ENCODE measurements around the gene SPAAR. TPM values are rescaled to one million over a fixed set of nuclear protein-coding genes. Genes with fewer than 3 reads are reported as not detected.
"Not testable (repeated sequence)": the region's sequence is repeated elsewhere in the genome, so short reads cannot be mapped to it uniquely, and the experiment has no call there.

SPAAR gene
- total RNA-seq, 2 experiments from 2014 or later = not detected

DNA sequence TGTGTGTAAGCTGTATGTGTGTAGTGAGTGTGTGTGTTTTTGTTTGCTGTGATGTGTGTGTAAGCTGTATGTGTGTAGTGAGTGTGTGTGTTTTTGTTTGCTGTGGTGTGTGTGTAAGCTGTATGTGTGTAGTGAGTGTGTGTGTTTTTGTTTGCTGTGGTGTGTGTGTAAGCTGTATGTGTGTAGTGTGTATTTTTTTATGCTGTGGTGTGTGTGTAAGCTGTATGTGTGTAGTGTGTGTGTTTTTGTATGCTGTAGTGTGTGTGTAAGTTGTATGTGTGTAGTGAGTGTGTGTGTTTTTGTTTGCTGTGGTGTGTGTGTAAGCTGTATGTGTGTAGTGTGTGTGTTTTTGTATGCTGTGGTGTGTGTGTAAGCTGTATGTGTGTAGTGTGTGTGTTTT, 4.1 kb downstream of the SPAAR start:
- H3K9me3 Mint-ChIP-seq (ENCODE audit: insufficient read depth); H3K27me3 Mint-ChIP-seq (ENCODE audit: low read depth); ATAC-seq; H3K4me3 Mint-ChIP-seq; POLR2A ChIA-PET; H3K27ac Mint-ChIP-seq; CTCF ChIA-PET; H3K36me3 Mint-ChIP-seq (ENCODE audit: low read depth); DNase-seq: not testable (repeated sequence)
- H3K4me1 Mint-ChIP-seq (ENCODE audit: low read depth) = peaks cover 32% of the 10 kb centered on the region

DNA sequence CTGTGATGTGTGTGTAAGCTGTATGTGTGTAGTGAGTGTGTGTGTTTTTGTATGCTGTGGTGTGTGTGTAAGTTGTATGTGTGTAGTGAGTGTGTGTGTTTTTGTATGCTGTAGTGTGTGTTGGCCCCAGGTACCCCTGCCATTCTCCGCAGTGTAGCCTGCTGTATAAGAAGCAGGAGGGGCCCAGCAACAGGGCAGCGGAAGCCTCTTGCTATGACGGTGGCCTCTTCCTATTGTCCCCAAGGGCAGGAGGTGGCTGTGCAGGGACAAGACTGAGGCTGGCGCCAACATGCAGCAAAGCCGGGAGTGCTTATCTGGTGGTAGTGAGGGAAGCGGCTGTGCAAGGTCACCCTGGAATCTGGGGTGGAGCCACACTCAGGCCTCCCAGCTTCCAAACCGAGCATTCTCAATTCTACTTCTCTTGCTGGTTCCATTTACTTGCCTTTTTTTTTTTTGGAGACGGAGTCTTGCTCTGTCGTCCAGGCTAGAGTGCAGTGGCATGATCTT, 5.1 kb downstream of the SPAAR start:
- H3K4me1 Mint-ChIP-seq (ENCODE audit: low read depth) = peaks cover 24% of the 10 kb centered on the region
- no peaks in the 10 kb centered on the region for H3K9me3 Mint-ChIP-seq (ENCODE audit: insufficient read depth)
- no peak overlapping the region for H3K27ac Mint-ChIP-seq
- H3K4me3 Mint-ChIP-seq = no peak overlapping the region
- peak; percentile 58 for ATAC-seq
- DNase-seq = peak; percentile 50
- H3K27me3 Mint-ChIP-seq (ENCODE audit: low read depth) = no peaks in the 10 kb centered on the region
- CTCF ChIA-PET = no interaction called here
- POLR2A ChIA-PET = no interaction called here
- H3K36me3 Mint-ChIP-seq (ENCODE audit: low read depth) = no peaks in the 10 kb centered on the region

DNA sequence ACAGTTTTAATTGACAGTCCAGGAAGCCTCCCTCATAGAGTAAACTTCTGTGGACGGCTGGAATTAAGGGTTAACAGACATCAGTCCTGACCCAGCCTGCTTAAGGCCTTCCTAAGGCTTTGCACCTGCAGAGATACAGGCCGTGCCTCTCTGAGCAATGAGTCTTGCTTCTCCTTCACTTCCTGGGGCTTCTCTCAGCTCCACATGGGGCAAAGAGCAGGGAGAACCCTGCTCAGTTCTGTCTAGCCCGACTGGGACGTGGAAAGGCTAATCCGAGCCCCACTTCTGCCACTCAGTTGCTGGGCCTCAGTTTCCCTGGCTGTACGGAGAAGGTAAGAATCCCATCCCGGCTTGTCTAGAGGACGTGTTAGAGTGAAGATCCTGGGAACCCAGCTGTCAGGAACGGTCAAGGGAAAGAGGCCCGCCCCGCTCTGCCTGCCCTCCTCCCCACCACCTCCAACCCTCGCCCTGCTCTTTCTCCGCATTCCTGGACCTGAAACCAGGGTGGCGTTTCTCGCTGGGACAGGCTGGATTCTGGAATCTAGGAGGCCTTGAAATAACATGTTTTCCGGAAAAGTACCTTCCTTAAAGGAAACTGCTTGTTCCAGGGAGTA, 6.5 kb downstream of the SPAAR start:
- Mint-ChIP-seq H3K27ac (no peak overlapping the region), H3K4me3 (no peak overlapping the region), H3K9me3 (ENCODE audit: insufficient read depth) (no peaks in the 10 kb centered on the region), H3K4me1 (ENCODE audit: low read depth) (peaks cover 12% of the 10 kb centered on the region), H3K27me3 (ENCODE audit: low read depth) (no peaks in the 10 kb centered on the region), H3K36me3 (ENCODE audit: low read depth) (no peaks in the 10 kb centered on the region)
- DNase-seq (no peak), ATAC-seq (no peak)
- CTCF ChIA-PET = no interaction called here
- POLR2A ChIA-PET = no interaction called here

DNA sequence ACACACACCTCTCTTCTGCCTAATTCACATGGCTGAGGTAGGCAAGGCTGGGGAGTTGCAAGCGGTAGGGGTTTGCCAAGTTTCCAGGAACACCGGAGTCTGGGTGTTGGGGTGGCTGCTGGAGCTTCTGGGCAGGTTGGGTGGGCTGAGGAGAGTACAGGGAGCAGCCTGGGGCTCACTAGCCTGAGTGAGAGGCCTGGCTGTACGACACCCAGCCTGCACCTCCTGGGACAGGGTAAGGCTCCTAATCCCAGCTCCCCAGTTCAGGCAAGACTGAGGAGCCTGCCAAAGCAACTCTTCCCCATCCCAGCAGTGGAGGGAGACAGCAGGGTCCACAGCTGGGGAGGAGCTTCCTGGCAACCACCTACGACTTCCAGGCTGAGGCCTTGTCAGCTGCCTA, 8.0 kb downstream of the SPAAR start:
- Mint-ChIP-seq H3K27ac (no peak overlapping the region), H3K9me3 (ENCODE audit: insufficient read depth) (no peaks in the 10 kb centered on the region), H3K4me3 (no peak overlapping the region), H3K4me1 (ENCODE audit: low read depth) (no peaks in the 10 kb centered on the region), H3K27me3 (ENCODE audit: low read depth) (no peaks in the 10 kb centered on the region), H3K36me3 (ENCODE audit: low read depth) (no peaks in the 10 kb centered on the region)
- DNase-seq (no peak), ATAC-seq (no peak)
- POLR2A ChIA-PET = interaction anchor here (0.6 kb wide), 1 partner anchor 1717 kb away, joined by 3 read pairs; no protein-coding TSS in a partner anchor
- CTCF ChIA-PET = interaction anchor here (1.2 to 1.4 kb wide), 2 partner anchors 14 to 28 kb away, joined by 3 to 4 read pairs; no protein-coding TSS in a partner anchor

DNA sequence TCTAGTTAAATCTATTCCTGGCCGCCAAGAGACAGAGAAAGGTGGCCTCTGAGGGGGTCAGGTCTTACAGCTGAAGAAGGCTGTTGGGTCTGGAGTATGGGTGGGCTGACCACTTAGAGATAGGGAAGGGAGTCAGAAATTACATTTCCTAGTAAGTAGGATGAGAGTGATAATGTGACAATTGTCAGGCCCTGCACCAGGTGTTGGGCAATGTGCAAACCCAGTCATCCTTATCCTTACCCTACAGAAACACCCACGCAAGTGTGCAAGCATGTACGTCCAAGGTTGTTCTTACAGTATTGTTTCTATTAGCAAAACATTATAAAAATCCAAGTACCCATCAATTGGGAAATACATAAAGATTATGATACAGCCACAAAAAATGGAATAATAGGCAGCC, 9.5 kb downstream of the SPAAR start:
- H3K36me3 Mint-ChIP-seq (ENCODE audit: low read depth) = no peaks in the 10 kb centered on the region
- no peaks in the 10 kb centered on the region for H3K9me3 Mint-ChIP-seq (ENCODE audit: insufficient read depth)
- no peak overlapping the region for H3K27ac Mint-ChIP-seq
- ChIA-PET CTCF (interaction anchor here (1.4 to 1.8 kb wide), 2 partner anchors 15 to 16 kb away, joined by 4 to 7 read pairs; no protein-coding TSS in a partner anchor), POLR2A (no interaction called here)
- DNase-seq (no peak), ATAC-seq (no peak)
- H3K27me3 Mint-ChIP-seq (ENCODE audit: low read depth) = peaks cover 3% of the 10 kb centered on the region
- no peak overlapping the region for H3K4me3 Mint-ChIP-seq
- no peaks in the 10 kb centered on the region for H3K4me1 Mint-ChIP-seq (ENCODE audit: low read depth)

DNA sequence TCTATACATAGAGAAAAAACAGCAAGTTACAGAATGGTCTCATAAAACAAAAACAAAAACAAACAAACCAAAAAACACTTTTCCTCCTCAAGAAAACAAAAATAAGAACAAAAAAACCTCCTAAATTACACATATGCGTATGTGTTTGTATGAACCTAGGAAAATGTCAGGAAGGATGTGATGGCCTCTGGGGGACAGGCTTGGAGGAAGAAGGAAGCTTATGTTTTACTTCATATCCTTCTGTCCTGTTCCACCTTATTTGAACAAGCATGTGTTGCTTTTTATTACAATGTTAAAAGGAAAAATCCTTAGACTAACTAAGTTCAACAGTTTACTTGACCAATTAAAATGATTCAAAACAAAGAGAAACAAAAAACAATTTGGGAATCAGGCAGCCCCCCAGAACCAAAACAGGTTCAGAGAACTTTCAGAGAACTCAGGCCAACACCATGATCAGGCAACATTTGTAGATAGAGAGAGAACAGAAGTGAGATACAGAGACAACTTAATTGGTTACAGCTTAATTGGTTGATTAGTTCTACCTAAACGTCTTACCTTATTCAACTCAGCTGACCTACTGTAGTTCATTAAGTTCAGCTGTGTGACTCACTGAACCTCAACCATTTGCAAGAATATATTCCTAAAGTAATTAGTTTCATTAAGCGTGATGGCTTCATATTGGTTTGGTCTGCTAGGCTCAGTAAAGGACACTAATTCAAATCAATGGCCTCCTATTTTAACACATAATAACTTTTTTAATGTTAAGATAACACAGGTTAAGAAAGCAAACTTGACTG, 10.1 kb downstream of the SPAAR start:
- Mint-ChIP-seq H3K27ac (no peak overlapping the region), H3K4me1 (ENCODE audit: low read depth) (no peaks in the 10 kb centered on the region), H3K9me3 (ENCODE audit: insufficient read depth) (no peaks in the 10 kb centered on the region), H3K4me3 (no peak overlapping the region), H3K36me3 (ENCODE audit: low read depth) (no peaks in the 10 kb centered on the region), H3K27me3 (ENCODE audit: low read depth) (peaks cover 3% of the 10 kb centered on the region)
- ATAC-seq = no peak
- POLR2A ChIA-PET = no interaction called here
- CTCF ChIA-PET = interaction anchor here (1.6 to 3.1 kb wide), 3 partner anchors 9 to 35 kb away, joined by 3 to 13 read pairs (median 7); no protein-coding TSS in a partner anchor
- DNase-seq = no peak

DNA sequence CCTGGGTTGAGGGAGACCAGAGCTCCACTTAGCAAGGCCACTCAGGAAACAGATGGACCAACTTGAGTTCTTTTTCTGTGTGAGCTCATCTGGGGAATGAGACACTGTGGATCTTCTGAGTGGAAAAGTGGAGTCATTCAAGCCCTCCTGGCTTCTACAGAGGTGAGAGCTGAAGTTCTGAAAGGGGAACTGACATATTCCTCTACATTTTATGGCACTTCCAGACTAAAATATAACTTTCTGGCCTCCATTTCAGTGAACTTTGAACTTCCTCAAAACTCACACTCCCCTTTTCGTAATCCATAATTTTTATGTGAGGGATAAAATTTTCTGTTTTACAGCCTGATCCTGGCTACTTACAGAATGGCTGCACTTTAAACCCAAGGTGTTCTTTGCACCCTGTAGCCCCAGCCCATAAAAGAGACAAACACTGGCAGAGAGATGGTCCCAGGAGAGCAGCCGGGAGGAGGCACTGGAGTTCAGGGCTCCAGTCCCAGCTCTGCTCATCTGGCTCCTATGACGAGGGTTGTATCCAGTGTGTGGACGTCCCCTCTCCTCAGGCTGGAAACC, 10.8 kb downstream of the SPAAR start:
- peaks cover 3% of the 10 kb centered on the region for H3K27me3 Mint-ChIP-seq (ENCODE audit: low read depth)
- POLR2A ChIA-PET = no interaction called here
- H3K4me1 Mint-ChIP-seq (ENCODE audit: low read depth) = no peaks in the 10 kb centered on the region
- H3K4me3 Mint-ChIP-seq = no peak overlapping the region
- DNase-seq (no peak), ATAC-seq (no peak)
- H3K36me3 Mint-ChIP-seq (ENCODE audit: low read depth) = no peaks in the 10 kb centered on the region
- CTCF ChIA-PET = interaction anchor here (1.0 to 3.1 kb wide), 5 partner anchors 9 to 38 kb away, joined by 3 to 13 read pairs (median 3); no protein-coding TSS in a partner anchor
- no peak overlapping the region for H3K27ac Mint-ChIP-seq
- no peaks in the 10 kb centered on the region for H3K9me3 Mint-ChIP-seq (ENCODE audit: insufficient read depth)

DNA sequence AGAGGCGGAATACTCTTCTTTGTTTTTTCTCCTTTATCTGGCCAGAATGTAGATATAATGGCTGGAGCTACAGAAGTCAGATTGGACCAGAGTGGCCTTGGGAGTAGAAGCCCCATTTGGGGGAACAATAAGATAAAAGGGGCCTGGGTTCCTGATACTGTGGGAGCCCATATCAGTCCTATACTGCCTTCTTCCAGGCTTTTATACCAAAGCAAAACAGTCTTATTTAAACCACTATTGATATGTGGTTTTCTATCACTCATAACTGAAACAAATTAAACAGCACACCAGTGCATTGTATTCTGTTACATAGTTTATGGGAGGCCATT, 14.3 kb downstream of the SPAAR start:
- POLR2A ChIA-PET = no interaction called here
- Mint-ChIP-seq H3K36me3 (ENCODE audit: low read depth) (no peaks in the 10 kb centered on the region), H3K9me3 (ENCODE audit: insufficient read depth) (no peaks in the 10 kb centered on the region), H3K4me3 (no peak overlapping the region), H3K4me1 (ENCODE audit: low read depth) (no peaks in the 10 kb centered on the region), H3K27ac (no peak overlapping the region), H3K27me3 (ENCODE audit: low read depth) (peaks cover 6% of the 10 kb centered on the region)
- CTCF ChIA-PET = interaction anchor here (1.2 to 3.4 kb wide), 3 partner anchors 20 to 31 kb away, joined by 6 to 10 read pairs (median 7); no protein-coding TSS in a partner anchor
- DNase-seq (no peak), ATAC-seq (no peak)

DNA sequence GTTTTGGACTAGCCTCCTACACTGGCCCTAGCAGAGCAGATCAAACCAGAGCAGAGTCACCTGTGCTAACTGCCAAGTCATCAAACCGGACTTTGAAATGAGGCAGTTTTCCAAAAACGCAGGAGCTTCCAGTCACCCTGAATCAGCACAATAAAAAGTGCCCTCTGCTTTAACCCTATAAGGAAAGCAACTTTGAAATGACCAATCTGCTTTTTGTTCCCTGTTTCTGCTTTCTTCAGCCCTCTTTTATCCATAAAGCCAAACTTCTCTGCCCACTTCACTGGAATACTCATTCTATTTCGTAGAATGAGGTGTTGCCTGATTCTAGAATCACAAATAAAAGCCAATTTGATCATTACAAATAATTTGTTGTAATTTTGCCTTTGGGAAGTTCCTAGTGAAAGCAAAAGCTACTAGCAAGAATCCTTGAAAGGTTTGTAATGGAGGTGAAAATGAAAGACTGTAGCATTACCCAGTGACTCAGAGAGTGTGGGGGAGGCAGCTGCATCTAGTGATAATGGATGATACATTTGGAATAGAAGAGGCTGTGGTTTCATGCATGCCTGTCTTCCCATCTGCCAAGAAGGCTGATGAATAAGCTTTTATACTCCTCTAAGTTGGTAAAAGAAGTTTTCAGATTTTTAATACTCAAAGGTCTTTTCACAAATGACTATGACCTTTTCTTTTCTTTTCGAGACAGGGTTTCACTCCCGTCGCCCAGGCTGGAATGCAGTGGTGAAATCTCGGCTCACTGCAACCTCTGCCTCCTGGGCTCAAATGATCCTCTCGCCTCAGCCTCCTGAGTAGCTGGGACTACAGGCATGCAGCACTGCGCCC, 14.9 kb downstream of the SPAAR start:
- DNase-seq (no peak), ATAC-seq (no peak)
- Mint-ChIP-seq H3K36me3 (ENCODE audit: low read depth) (no peaks in the 10 kb centered on the region), H3K27me3 (ENCODE audit: low read depth) (peaks cover 6% of the 10 kb centered on the region), H3K27ac (no peak overlapping the region), H3K9me3 (ENCODE audit: insufficient read depth) (no peaks in the 10 kb centered on the region), H3K4me1 (ENCODE audit: low read depth) (no peaks in the 10 kb centered on the region), H3K4me3 (no peak overlapping the region)
- POLR2A ChIA-PET = no interaction called here
- CTCF ChIA-PET = interaction anchor here (1.0 to 3.4 kb wide), 5 partner anchors 18 to 49 kb away, joined by 3 to 10 read pairs (median 6); no protein-coding TSS in a partner anchor

DNA sequence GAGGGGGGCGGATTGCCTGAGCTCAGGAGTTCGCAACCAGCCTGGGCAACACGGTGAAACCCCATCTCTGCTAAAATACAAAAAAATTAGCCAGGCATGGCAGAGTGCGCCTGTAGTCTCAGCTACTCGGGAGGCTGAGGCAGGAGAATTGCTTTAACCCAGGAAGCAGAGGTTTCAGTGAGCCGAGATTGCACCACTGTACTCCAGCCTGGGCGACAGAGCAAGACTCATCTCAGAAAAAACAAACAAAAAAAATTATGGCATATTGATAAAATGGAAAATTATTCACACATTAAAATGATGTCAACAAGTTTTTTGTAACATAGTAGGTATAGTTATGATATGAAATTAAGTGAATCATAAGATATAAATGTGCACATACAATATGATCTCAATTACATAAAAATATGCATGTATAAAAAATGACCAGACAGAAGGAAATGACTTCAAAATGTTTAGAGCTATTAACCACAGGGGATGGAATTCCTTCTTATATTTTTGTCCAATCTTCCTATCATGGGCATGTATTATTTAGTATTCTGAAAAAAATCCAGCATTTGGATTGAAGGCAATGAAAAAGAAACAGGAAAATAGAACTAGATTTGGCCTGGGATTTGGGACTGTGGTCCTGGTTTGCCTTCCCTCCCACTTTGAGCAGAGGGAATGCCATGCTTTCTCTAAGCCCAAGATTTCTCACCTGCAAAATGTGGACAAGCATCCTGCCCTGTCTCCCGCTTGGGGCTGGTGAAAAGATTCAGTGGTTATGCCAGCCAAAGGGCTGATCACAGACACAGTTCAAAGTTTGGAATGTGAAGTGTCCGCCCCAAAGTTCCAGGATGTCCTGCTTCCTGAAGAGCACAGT, 19.5 kb downstream of the SPAAR start:
- H3K4me1 Mint-ChIP-seq (ENCODE audit: low read depth) = peaks cover 14% of the 10 kb centered on the region
- ChIA-PET POLR2A (no interaction called here), CTCF (interaction anchor here (1.0 to 1.7 kb wide), 3 partner anchors 12 to 25 kb away, joined by 4 to 5 read pairs (median 4); no protein-coding TSS in a partner anchor)
- DNase-seq = no peak
- H3K9me3 Mint-ChIP-seq (ENCODE audit: insufficient read depth) = no peaks in the 10 kb centered on the region
- H3K4me3 Mint-ChIP-seq = no peak overlapping the region
- H3K36me3 Mint-ChIP-seq (ENCODE audit: low read depth) = no peaks in the 10 kb centered on the region
- ATAC-seq = no peak
- H3K27ac Mint-ChIP-seq = no peak overlapping the region
- H3K27me3 Mint-ChIP-seq (ENCODE audit: low read depth) = peaks cover 3% of the 10 kb centered on the region

DNA sequence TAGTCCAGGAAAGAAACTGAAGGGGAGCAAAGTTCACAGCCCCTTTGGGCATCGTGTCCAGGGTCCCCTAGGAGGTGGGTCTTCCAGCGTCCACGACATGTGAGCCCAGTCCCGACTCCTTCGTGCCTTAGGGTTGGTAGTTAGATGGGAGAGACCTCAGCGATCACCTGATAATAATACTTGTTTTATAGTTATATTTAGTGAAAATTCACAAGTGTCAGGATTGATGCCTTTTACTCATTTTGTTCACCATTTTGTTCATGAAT, 20.1 kb downstream of the SPAAR start:
- Mint-ChIP-seq H3K9me3 (ENCODE audit: insufficient read depth) (no peaks in the 10 kb centered on the region), H3K4me3 (no peak overlapping the region)

More for the DNA sequence above, 20.1 kb downstream of the SPAAR start:
- DNase-seq = no peak
- Mint-ChIP-seq H3K27ac (no peak overlapping the region), H3K27me3 (ENCODE audit: low read depth) (peaks cover 3% of the 10 kb centered on the region), H3K36me3 (ENCODE audit: low read depth) (no peaks in the 10 kb centered on the region), H3K4me1 (ENCODE audit: low read depth) (peaks cover 15% of the 10 kb centered on the region)
- ATAC-seq = no peak
- ChIA-PET CTCF (interaction anchor here (1.7 kb wide), 2 partner anchors 11 to 16 kb away, joined by 4 to 5 read pairs; no protein-coding TSS in a partner anchor), POLR2A (no interaction called here)

All from activated CD8-positive, alpha-beta T cell treated with anti-CD3 and anti-CD28 coated beads, Interleukin-2, amount 10 ng/mL, durations not matched to agents 7 days and 5 days (primary cell).